Measurements from ENCODE around the gene DNAH3. TPM values are rescaled to one million over a fixed set of nuclear protein-coding genes. Genes with fewer than 3 reads are reported as not detected.

Gene DNAH3
- total RNA-seq, 1 experiment from 2014 or later, result 0.57 TPM

DNA sequence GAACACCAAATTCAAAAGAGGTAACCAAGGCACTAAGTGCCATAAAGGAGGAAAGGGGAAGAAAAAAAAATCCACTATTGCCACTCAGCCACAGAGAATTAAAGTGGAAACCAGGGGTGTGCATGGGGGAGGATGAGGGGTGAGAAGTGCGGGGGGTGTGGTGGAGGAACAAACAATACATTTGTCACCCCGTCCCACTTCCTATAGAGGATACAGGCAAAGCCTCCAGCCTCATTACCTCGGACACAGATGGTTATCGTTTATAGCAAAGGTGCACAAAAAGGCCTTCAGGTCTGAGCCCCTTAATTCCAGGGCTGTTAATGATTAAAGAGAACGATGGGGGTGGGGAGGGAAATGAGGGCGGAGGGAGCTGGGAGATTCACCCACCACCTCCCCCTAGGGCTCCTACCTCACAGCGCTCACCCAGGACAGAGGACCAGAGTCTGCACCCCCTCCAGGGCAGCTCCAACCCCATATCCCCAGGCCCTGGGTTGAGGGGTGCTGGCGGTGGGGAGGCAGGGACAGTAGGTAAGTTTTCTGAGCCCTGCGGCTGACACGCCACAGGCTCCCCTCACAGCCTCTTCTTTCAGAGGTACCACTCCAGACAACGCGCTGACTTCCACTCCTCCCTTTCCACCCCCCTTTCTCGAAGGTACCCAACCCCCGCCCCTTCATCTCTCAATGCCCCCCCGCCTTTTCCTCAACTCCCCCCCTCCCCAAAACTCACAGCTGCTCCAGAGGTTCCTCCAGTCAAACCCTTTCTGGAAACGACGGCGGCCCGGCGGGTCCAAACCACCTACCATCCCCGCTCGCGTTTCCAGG, 251.0 kb downstream of the DNAH3 start:
- CTCF ChIA-PET, result interaction anchor here (0.5 to 1.4 kb wide), 7 partner anchors 9 to 288 kb away, joined by 3 to 5 read pairs (median 3); no protein-coding TSS in a partner anchor
- no peaks in the 10 kb centered on the region for H3K27me3 Mint-ChIP-seq (ENCODE audit: low read depth)
- TF ChIP-seq MYBL2 (CRISPR knock-in tag; IDR thresholded peaks at IDR 0.05) (no peak), FOXK1 (CRISPR knock-in tag; IDR thresholded peaks at IDR 0.05) (no peak), ZNF121 (CRISPR knock-in tag; IDR thresholded peaks at IDR 0.05) (no peak), ELF4 (CRISPR knock-in tag; IDR thresholded peaks at IDR 0.05; ENCODE audit: low read depth) (no peak), CBFB (CRISPR knock-in tag; IDR thresholded peaks at IDR 0.05; ENCODE audit: low read depth) (no peak), EMX1 (CRISPR knock-in tag; IDR thresholded peaks at IDR 0.05) (no peak), ZNF263 (CRISPR knock-in tag; IDR thresholded peaks at IDR 0.05; ENCODE audit: low read depth) (no peak), ZNF232 (CRISPR knock-in tag; IDR thresholded peaks at IDR 0.05) (no peak), ESRRA (CRISPR knock-in tag; IDR thresholded peaks at IDR 0.05; ENCODE audit: borderline replicate concordance) (no peak), ATF1 (CRISPR knock-in tag; IDR thresholded peaks at IDR 0.05) (no peak), NFATC4 (CRISPR knock-in tag; IDR thresholded peaks at IDR 0.05) (no peak)
- TF ChIP-seq, protein P1, sequence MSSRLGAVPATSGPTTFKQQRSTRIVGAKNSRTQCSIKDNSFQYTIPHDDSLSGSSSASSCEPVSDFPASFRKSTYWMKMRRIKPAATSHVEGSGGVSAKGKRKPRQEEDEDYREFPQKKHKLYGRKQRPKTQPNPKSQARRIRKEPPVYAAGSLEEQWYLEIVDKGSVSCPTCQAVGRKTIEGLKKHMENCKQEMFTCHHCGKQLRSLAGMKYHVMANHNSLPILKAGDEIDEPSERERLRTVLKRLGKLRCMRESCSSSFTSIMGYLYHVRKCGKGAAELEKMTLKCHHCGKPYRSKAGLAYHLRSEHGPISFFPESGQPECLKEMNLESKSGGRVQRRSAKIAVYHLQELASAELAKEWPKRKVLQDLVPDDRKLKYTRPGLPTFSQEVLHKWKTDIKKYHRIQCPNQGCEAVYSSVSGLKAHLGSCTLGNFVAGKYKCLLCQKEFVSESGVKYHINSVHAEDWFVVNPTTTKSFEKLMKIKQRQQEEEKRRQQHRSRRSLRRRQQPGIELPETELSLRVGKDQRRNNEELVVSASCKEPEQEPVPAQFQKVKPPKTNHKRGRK (CRISPR knock-in tag; IDR thresholded peaks at IDR 0.05; ENCODE audit: borderline replicate concordance), result no peak
- TF ChIP-seq, protein P2, sequence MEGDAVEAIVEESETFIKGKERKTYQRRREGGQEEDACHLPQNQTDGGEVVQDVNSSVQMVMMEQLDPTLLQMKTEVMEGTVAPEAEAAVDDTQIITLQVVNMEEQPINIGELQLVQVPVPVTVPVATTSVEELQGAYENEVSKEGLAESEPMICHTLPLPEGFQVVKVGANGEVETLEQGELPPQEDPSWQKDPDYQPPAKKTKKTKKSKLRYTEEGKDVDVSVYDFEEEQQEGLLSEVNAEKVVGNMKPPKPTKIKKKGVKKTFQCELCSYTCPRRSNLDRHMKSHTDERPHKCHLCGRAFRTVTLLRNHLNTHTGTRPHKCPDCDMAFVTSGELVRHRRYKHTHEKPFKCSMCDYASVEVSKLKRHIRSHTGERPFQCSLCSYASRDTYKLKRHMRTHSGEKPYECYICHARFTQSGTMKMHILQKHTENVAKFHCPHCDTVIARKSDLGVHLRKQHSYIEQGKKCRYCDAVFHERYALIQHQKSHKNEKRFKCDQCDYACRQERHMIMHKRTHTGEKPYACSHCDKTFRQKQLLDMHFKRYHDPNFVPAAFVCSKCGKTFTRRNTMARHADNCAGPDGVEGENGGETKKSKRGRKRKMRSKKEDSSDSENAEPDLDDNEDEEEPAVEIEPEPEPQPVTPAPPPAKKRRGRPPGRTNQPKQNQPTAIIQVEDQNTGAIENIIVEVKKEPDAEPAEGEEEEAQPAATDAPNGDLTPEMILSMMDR (IDR thresholded peaks at IDR 0.05), result no peak
- TF ChIP-seq, protein P3, sequence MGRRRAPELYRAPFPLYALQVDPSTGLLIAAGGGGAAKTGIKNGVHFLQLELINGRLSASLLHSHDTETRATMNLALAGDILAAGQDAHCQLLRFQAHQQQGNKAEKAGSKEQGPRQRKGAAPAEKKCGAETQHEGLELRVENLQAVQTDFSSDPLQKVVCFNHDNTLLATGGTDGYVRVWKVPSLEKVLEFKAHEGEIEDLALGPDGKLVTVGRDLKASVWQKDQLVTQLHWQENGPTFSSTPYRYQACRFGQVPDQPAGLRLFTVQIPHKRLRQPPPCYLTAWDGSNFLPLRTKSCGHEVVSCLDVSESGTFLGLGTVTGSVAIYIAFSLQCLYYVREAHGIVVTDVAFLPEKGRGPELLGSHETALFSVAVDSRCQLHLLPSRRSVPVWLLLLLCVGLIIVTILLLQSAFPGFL (CRISPR knock-in tag; IDR thresholded peaks at IDR 0.05; ENCODE audit: borderline replicate concordance), result no peak
- H3K36me3 Mint-ChIP-seq, result peaks cover 19% of the 10 kb centered on the region
- POLR2A ChIA-PET, result interaction anchor here (0.6 to 1.7 kb wide), 8 partner anchors 10 to 42 kb away, joined by 3 to 9 read pairs (median 4); no protein-coding TSS in a partner anchor
- ATAC-seq (no peak), DNase-seq (ENCODE audit: low spot score) (peak; percentile 20)
- H3K27ac Mint-ChIP-seq, result peak overlapping the region; percentile 12; the same call in 1 of the 2 replicates
- no peaks in the 10 kb centered on the region for H3K9me3 Mint-ChIP-seq
- H3K4me1 Mint-ChIP-seq, result peaks cover 49% of the 10 kb centered on the region
- H3K4me3 Mint-ChIP-seq, result peak overlapping the region; percentile 83

DNA sequence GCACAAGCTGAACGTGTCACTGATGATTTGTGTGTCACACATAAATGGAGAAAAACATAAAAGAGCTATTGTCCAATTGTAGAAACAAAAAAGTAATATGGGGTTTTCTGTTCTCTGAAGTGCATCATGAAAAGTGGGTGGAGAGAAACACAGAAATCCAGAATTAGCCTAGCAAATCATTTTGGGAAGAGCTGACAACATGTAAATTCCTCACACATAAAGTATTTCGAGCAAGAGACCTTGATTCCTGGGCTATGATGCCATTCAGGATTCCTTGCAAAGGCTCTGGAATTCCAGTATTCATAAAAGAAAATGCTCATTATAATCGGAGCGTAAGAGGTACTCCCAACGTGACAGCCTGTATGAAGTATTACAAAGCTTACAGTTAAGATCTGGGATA, 251.6 kb downstream of the DNAH3 start:
- Mint-ChIP-seq H3K36me3 (peaks cover 19% of the 10 kb centered on the region), H3K27ac (peak overlapping the region; percentile 12), H3K27me3 (ENCODE audit: low read depth) (no peaks in the 10 kb centered on the region), H3K9me3 (no peaks in the 10 kb centered on the region), H3K4me3 (peak overlapping the region; percentile 83), H3K4me1 (peaks cover 44% of the 10 kb centered on the region)
- CTCF ChIA-PET, result interaction anchor here (0.7 to 1.1 kb wide), 2 partner anchors 9 to 24 kb away, joined by 3 read pairs; no protein-coding TSS in a partner anchor
- no peak for ATAC-seq
- no peak for TF ChIP-seq ELF4 (CRISPR knock-in tag; IDR thresholded peaks at IDR 0.05; ENCODE audit: low read depth)
- TF ChIP-seq, protein P4, sequence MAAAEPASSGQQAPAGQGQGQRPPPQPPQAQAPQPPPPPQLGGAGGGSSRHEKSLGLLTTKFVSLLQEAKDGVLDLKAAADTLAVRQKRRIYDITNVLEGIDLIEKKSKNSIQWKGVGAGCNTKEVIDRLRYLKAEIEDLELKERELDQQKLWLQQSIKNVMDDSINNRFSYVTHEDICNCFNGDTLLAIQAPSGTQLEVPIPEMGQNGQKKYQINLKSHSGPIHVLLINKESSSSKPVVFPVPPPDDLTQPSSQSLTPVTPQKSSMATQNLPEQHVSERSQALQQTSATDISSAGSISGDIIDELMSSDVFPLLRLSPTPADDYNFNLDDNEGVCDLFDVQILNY (CRISPR knock-in tag; IDR thresholded peaks at IDR 0.05), result no peak
- TF ChIP-seq, protein P5, sequence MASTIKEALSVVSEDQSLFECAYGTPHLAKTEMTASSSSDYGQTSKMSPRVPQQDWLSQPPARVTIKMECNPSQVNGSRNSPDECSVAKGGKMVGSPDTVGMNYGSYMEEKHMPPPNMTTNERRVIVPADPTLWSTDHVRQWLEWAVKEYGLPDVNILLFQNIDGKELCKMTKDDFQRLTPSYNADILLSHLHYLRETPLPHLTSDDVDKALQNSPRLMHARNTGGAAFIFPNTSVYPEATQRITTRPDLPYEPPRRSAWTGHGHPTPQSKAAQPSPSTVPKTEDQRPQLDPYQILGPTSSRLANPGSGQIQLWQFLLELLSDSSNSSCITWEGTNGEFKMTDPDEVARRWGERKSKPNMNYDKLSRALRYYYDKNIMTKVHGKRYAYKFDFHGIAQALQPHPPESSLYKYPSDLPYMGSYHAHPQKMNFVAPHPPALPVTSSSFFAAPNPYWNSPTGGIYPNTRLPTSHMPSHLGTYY (CRISPR knock-in tag; IDR thresholded peaks at IDR 0.05), result no peak
- TF ChIP-seq, protein P6, sequence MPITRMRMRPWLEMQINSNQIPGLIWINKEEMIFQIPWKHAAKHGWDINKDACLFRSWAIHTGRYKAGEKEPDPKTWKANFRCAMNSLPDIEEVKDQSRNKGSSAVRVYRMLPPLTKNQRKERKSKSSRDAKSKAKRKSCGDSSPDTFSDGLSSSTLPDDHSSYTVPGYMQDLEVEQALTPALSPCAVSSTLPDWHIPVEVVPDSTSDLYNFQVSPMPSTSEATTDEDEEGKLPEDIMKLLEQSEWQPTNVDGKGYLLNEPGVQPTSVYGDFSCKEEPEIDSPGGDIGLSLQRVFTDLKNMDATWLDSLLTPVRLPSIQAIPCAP (CRISPR knock-in tag; IDR thresholded peaks at IDR 0.05), result no peak
- TF ChIP-seq TCF7 (CRISPR knock-in tag; IDR thresholded peaks at IDR 0.05; ENCODE audit: low read depth), result no peak
- no peak for TF ChIP-seq CREM (CRISPR knock-in tag; IDR thresholded peaks at IDR 0.05)
- no peak for TF ChIP-seq NR3C1 (CRISPR knock-in tag; conservative IDR thresholded peaks at IDR 0.05; ENCODE audit: low read depth)
- TF ChIP-seq FOXP1 (CRISPR knock-in tag; IDR thresholded peaks at IDR 0.05; ENCODE audit: borderline replicate concordance), result no peak
- no peak for TF ChIP-seq HMGA2 (CRISPR knock-in tag; IDR thresholded peaks at IDR 0.05)
- POLR2A ChIA-PET, result interaction anchor here (1.1 to 1.6 kb wide), 3 partner anchors 11 to 41 kb away, joined by 3 to 4 read pairs (median 3); no protein-coding TSS in a partner anchor
- DNase-seq (ENCODE audit: low spot score), result no peak
